HEK293 (cell line): ENCODE measurements around the gene PIGB.
A peak's percentile ranks its signal among the peaks of the same experiment; 100 is the strongest.

Experiments used
- CTCF ChIA-PET: fragments of 350-600 bp; formaldehyde crosslinking; extraction: SDS; loops from one replicate; lab custom pipeline; 2021; ENCODE audit warnings: antibody characterized with exemption; lab: Yijun Ruan, JAX
- POLR2A ChIA-PET: fragments of 300-600 bp; formaldehyde crosslinking; extraction: SDS; loops from one replicate; lab custom pipeline; 2020; ENCODE audit warnings: antibody characterized with exemption, inconsistent platforms; lab: Yijun Ruan, JAX
- H3K27ac ChIP-seq: fragments of 200-500 bp; sonication (Bioruptor generic); 2 replicates; pipeline ENCODE4 v1.5.1; 2014; ENCODE audit warnings: low read depth, low read length, control low read depth, inconsistent platforms; ENCODE audit errors: extremely low read depth
- H3K36me3 ChIP-seq, 2 experiments: fragments of 200-500 bp in 1 of 2; sonication (Bioruptor generic) in 1 of 2; 1 replicate in 1 of 2; 2 replicates in 1 of 2; pipeline ENCODE4 v1.5.1; 2014 to 2017; ENCODE audit warnings: inconsistent platforms in 2 of 2, low read length in 2 of 2; ENCODE audit not compliant: control insufficient read depth in 2 of 2, insufficient read depth in 1 of 2
- H3K4me1 ChIP-seq: fragments of 200-500 bp; sonication (Bioruptor generic); 2 replicates; pipeline ENCODE4 v1.5.1; 2014; ENCODE audit warnings: mild to moderate bottlenecking, low read length, inconsistent platforms; ENCODE audit not compliant: control insufficient read depth, insufficient read depth
- H3K4me3 ChIP-seq: 2 replicates; pipeline ENCODE4 v1.5.1; 2011; ENCODE audit warnings: low read depth, mild to moderate bottlenecking, control low read depth, low read length, moderate library complexity
- H3K9me3 ChIP-seq: fragments of 200-500 bp; sonication (Bioruptor generic); 2 replicates; pipeline ENCODE4 v1.5.1; 2014; ENCODE audit warnings: low read depth, low read length, inconsistent platforms; ENCODE audit not compliant: control insufficient read depth, insufficient read depth
- EGR2 ChIP-seq: fragments of 450-650 bp; formaldehyde crosslinking; IDR thresholded peaks from 2 replicates; pipeline ENCODE4 v1.5.1; 2016; ENCODE audit warnings: low read depth, missing biosample characterization, missing genetic modification characterization
- GFI1B ChIP-seq: fragments of 450-650 bp; formaldehyde crosslinking; IDR thresholded peaks from 2 replicates; pipeline ENCODE4 v1.5.1; 2016; ENCODE audit warnings: missing biosample characterization, missing genetic modification characterization
- GLIS1 ChIP-seq: fragments of 450-650 bp; formaldehyde crosslinking; IDR thresholded peaks from 2 replicates; pipeline ENCODE4 v1.5.1; 2016; ENCODE audit warnings: missing biosample characterization, missing genetic modification characterization
- GLIS2 ChIP-seq: fragments of 450-650 bp; formaldehyde crosslinking; IDR thresholded peaks from 2 replicates; pipeline ENCODE4 v1.5.1; 2016; ENCODE audit warnings: missing biosample characterization, missing genetic modification characterization
- KLF1 ChIP-seq: fragments of 450-650 bp; formaldehyde crosslinking; IDR thresholded peaks from 2 replicates; pipeline ENCODE4 v1.5.1; 2016; ENCODE audit warnings: missing biosample characterization, missing genetic modification characterization
- KLF7 ChIP-seq: fragments of 450-650 bp; formaldehyde crosslinking; IDR thresholded peaks from 2 replicates; pipeline ENCODE4 v1.5.1; 2016; ENCODE audit warnings: missing biosample characterization, missing genetic modification characterization, borderline replicate concordance
- PRDM1 ChIP-seq: fragments of 450-650 bp; formaldehyde crosslinking; IDR thresholded peaks from 2 replicates; pipeline ENCODE4; 2016; ENCODE audit warnings: missing biosample characterization, missing genetic modification characterization
- TRIM28 ChIP-seq: IDR thresholded peaks from 2 replicates; pipeline ENCODE4 v1.6.1; 2011; ENCODE audit warnings: low read length, control low read depth, borderline replicate concordance
- ZBTB20 ChIP-seq: fragments of 450-650 bp; formaldehyde crosslinking; IDR thresholded peaks from 2 replicates; pipeline ENCODE4 v1.5.1; 2016; ENCODE audit warnings: missing biosample characterization, missing genetic modification characterization
- ZBTB6 ChIP-seq: fragments of 450-650 bp; formaldehyde crosslinking; IDR thresholded peaks from 2 replicates; pipeline ENCODE4 v1.5.1; 2017; ENCODE audit warnings: missing biosample characterization, missing genetic modification characterization
- ZIC2 ChIP-seq: fragments of 450-650 bp; formaldehyde crosslinking; IDR thresholded peaks from 2 replicates; pipeline ENCODE4 v1.5.1; 2016; ENCODE audit warnings: missing biosample characterization, missing genetic modification characterization
- ZNF184 ChIP-seq: fragments of 450-650 bp; IDR thresholded peaks from 2 replicates; pipeline ENCODE4 v1.5.1; 2018; ENCODE audit warnings: missing biosample characterization, mild to moderate bottlenecking, missing genetic modification characterization
- ZNF19 ChIP-seq: fragments of 450-650 bp; formaldehyde crosslinking; IDR thresholded peaks from 2 replicates; pipeline ENCODE4; 2016; ENCODE audit warnings: missing biosample characterization, missing genetic modification characterization, low read depth
- ZNF2 ChIP-seq: fragments of 450-650 bp; formaldehyde crosslinking; IDR thresholded peaks from 2 replicates; pipeline ENCODE4 v1.5.1; 2016; ENCODE audit warnings: missing biosample characterization, missing genetic modification characterization
- ZNF223 ChIP-seq: fragments of 450-650 bp; formaldehyde crosslinking; IDR thresholded peaks from 2 replicates; pipeline ENCODE4 v1.5.1; 2016; ENCODE audit warnings: missing biosample characterization, missing genetic modification characterization
- ZNF266 ChIP-seq: fragments of 450-650 bp; formaldehyde crosslinking; IDR thresholded peaks from 2 replicates; pipeline ENCODE4 v1.5.1; 2016; ENCODE audit warnings: missing biosample characterization, missing genetic modification characterization, low read depth
- ZNF366 ChIP-seq: fragments of 450-650 bp; formaldehyde crosslinking; conservative IDR thresholded peaks from 2 replicates; pipeline ENCODE4 v1.5.1; 2016; ENCODE audit warnings: missing biosample characterization, missing genetic modification characterization
- ZNF404 ChIP-seq: fragments of 450-650 bp; formaldehyde crosslinking; IDR thresholded peaks from 2 replicates; pipeline ENCODE4 v1.5.1; 2017; ENCODE audit warnings: missing biosample characterization, missing genetic modification characterization
- ZNF416 ChIP-seq: fragments of 450-650 bp; formaldehyde crosslinking; IDR thresholded peaks from 2 replicates; pipeline ENCODE4 v1.5.1; 2016; ENCODE audit warnings: missing biosample characterization, missing genetic modification characterization
- ZNF426 ChIP-seq: fragments of 450-650 bp; formaldehyde crosslinking; IDR thresholded peaks from 2 replicates; pipeline ENCODE4 v1.5.1; 2017; ENCODE audit warnings: missing biosample characterization, missing genetic modification characterization, mild to moderate bottlenecking, inconsistent platforms, moderate library complexity
- ZNF514 ChIP-seq: fragments of 450-650 bp; formaldehyde crosslinking; IDR thresholded peaks from 2 replicates; pipeline ENCODE4 v1.5.1; 2016; ENCODE audit warnings: missing biosample characterization, missing genetic modification characterization
- ZNF530 ChIP-seq: fragments of 450-650 bp; formaldehyde crosslinking; IDR thresholded peaks from 2 replicates; pipeline ENCODE4 v1.5.1; 2016; ENCODE audit warnings: low read depth, missing biosample characterization, missing genetic modification characterization
- ZNF549 ChIP-seq: fragments of 450-650 bp; IDR thresholded peaks from 2 replicates; pipeline ENCODE4 v1.5.1; 2018; ENCODE audit warnings: missing biosample characterization, missing genetic modification characterization, mild to moderate bottlenecking, inconsistent platforms, moderate library complexity
- ZNF580 ChIP-seq: fragments of 450-650 bp; formaldehyde crosslinking; IDR thresholded peaks from 2 replicates; pipeline ENCODE4 v1.5.1; 2016; ENCODE audit warnings: missing biosample characterization, missing genetic modification characterization
- ZNF596 ChIP-seq: fragments of 450-650 bp; IDR thresholded peaks from 2 replicates; pipeline ENCODE4 v1.5.0; 2018; ENCODE audit warnings: missing biosample characterization, mild to moderate bottlenecking, missing genetic modification characterization, moderate library complexity
- ZNF600 ChIP-seq: fragments of 450-650 bp; formaldehyde crosslinking; IDR thresholded peaks from 2 replicates; pipeline ENCODE4 v1.5.1; 2016; ENCODE audit warnings: missing biosample characterization, missing genetic modification characterization
- ZNF610 ChIP-seq: fragments of 450-650 bp; formaldehyde crosslinking; IDR thresholded peaks from 2 replicates; pipeline ENCODE4 v1.5.1; 2016; ENCODE audit warnings: missing biosample characterization, missing genetic modification characterization, borderline replicate concordance
- ZNF621 ChIP-seq: fragments of 450-650 bp; formaldehyde crosslinking; IDR thresholded peaks from 2 replicates; pipeline ENCODE4 v1.5.1; 2017; ENCODE audit warnings: missing biosample characterization, missing genetic modification characterization
- ZNF654 ChIP-seq: fragments of 450-650 bp; formaldehyde crosslinking; IDR thresholded peaks from 2 replicates; pipeline ENCODE4 v1.5.1; 2016; ENCODE audit warnings: low read depth, missing biosample characterization, missing genetic modification characterization
- ZNF701 ChIP-seq: fragments of 450-650 bp; formaldehyde crosslinking; IDR thresholded peaks from 2 replicates; pipeline ENCODE4 v1.5.1; 2016; ENCODE audit warnings: missing biosample characterization, missing genetic modification characterization
- ZNF747 ChIP-seq: fragments of 450-650 bp; formaldehyde crosslinking; IDR thresholded peaks from 2 replicates; pipeline ENCODE4 v1.5.1; 2016; ENCODE audit warnings: missing biosample characterization, missing genetic modification characterization
- ZNF76 ChIP-seq: fragments of 450-650 bp; formaldehyde crosslinking; IDR thresholded peaks from 2 replicates; pipeline ENCODE4; 2016; ENCODE audit warnings: low read depth, missing biosample characterization, missing genetic modification characterization, borderline replicate concordance
- ZNF777 ChIP-seq: fragments of 450-650 bp; formaldehyde crosslinking; IDR thresholded peaks from 2 replicates; pipeline ENCODE4 v1.5.1; 2017; ENCODE audit warnings: missing biosample characterization, missing genetic modification characterization, borderline replicate concordance
- ZSCAN23 ChIP-seq: fragments of 450-650 bp; formaldehyde crosslinking; IDR thresholded peaks from 2 replicates; pipeline ENCODE4 v1.5.1; 2016; ENCODE audit warnings: missing biosample characterization, missing genetic modification characterization
- ZXDB ChIP-seq: fragments of 450-650 bp; formaldehyde crosslinking; IDR thresholded peaks from 2 replicates; pipeline ENCODE4 v1.5.1; 2016; ENCODE audit warnings: missing biosample characterization, missing genetic modification characterization
- TF ChIP-seq, protein P1 (sequence below): fragments of 450-650 bp; formaldehyde crosslinking; IDR thresholded peaks from 2 replicates; pipeline ENCODE4 v1.5.1; 2016; ENCODE audit warnings: missing biosample characterization, missing genetic modification characterization
- TF ChIP-seq, protein P2 (sequence below): fragments of 450-650 bp; formaldehyde crosslinking; IDR thresholded peaks from 2 replicates; pipeline ENCODE4 v1.5.1; 2017; ENCODE audit warnings: missing biosample characterization, missing genetic modification characterization

PIGB gene

GRCh38 chr15:55290528-55291057 lies 28.4 kb upstream of the PIGB start (continued):
- TF ChIP-seq KLF1 (no peak), PRDM1 (tag by site-specific recombination) (no peak), ZNF266 (tag by site-specific recombination) (no peak), ZSCAN23 (tag by site-specific recombination) (no peak), ZNF549 (tag by site-specific recombination) (no peak), KLF7 (tag by site-specific recombination) (no peak), ZNF416 (tag by site-specific recombination) (no peak), EGR2 (tag by site-specific recombination) (0 out of 2 replicates have a peak, but pooled peaks have one; percentile 44), ZNF580 (tag by site-specific recombination) (no peak), ZNF654 (tag by site-specific recombination) (peak; percentile 88), ZNF404 (tag by site-specific recombination) (no peak), ZIC2 (tag by site-specific recombination) (no peak; the same call in 1 of the 2 replicates), ZXDB (no peak), ZNF777 (tag by site-specific recombination) (no peak), ZNF747 (tag by site-specific recombination) (no peak), GLIS1 (tag by site-specific recombination) (peak; percentile 80), GFI1B (tag by site-specific recombination) (no peak), ZNF621 (no peak), ZNF2 (tag by site-specific recombination) (no peak), ZNF366 (tag by site-specific recombination) (no peak), ZNF701 (tag by site-specific recombination) (no peak), ZNF610 (tag by site-specific recombination) (no peak), ZBTB20 (tag by site-specific recombination) (no peak), ZNF596 (tag by site-specific recombination) (no peak), GLIS2 (tag by site-specific recombination) (peak; percentile 72)
- TF ChIP-seq, protein P1, sequence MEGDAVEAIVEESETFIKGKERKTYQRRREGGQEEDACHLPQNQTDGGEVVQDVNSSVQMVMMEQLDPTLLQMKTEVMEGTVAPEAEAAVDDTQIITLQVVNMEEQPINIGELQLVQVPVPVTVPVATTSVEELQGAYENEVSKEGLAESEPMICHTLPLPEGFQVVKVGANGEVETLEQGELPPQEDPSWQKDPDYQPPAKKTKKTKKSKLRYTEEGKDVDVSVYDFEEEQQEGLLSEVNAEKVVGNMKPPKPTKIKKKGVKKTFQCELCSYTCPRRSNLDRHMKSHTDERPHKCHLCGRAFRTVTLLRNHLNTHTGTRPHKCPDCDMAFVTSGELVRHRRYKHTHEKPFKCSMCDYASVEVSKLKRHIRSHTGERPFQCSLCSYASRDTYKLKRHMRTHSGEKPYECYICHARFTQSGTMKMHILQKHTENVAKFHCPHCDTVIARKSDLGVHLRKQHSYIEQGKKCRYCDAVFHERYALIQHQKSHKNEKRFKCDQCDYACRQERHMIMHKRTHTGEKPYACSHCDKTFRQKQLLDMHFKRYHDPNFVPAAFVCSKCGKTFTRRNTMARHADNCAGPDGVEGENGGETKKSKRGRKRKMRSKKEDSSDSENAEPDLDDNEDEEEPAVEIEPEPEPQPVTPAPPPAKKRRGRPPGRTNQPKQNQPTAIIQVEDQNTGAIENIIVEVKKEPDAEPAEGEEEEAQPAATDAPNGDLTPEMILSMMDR: peak; percentile 77

GRCh38 chr15:55297315-55297714 lies 21.7 kb upstream of the PIGB start:
- Histone ChIP-seq H3K4me1 (no peaks in the 10 kb centered on the region), H3K4me3 (no peak overlapping the region), H3K9me3 (no peaks in the 10 kb centered on the region), H3K27ac (no peak overlapping the region), H3K36me3 (no peaks in the 10 kb centered on the region)
- ChIA-PET CTCF (no interaction called here), POLR2A (no interaction called here)
- TF ChIP-seq, protein P2, sequence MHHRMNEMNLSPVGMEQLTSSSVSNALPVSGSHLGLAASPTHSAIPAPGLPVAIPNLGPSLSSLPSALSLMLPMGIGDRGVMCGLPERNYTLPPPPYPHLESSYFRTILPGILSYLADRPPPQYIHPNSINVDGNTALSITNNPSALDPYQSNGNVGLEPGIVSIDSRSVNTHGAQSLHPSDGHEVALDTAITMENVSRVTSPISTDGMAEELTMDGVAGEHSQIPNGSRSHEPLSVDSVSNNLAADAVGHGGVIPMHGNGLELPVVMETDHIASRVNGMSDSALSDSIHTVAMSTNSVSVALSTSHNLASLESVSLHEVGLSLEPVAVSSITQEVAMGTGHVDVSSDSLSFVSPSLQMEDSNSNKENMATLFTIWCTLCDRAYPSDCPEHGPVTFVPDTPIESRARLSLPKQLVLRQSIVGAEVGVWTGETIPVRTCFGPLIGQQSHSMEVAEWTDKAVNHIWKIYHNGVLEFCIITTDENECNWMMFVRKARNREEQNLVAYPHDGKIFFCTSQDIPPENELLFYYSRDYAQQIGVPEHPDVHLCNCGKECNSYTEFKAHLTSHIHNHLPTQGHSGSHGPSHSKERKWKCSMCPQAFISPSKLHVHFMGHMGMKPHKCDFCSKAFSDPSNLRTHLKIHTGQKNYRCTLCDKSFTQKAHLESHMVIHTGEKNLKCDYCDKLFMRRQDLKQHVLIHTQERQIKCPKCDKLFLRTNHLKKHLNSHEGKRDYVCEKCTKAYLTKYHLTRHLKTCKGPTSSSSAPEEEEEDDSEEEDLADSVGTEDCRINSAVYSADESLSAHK (tag by site-specific recombination): no peak
- TF ChIP-seq ZNF19 (no peak), ZNF549 (tag by site-specific recombination) (no peak), ZBTB6 (tag by site-specific recombination) (no peak), ZNF514 (tag by site-specific recombination) (no peak), ZNF426 (no peak), ZNF76 (tag by site-specific recombination) (no peak), TRIM28 (no peak), ZNF600 (tag by site-specific recombination) (no peak), ZNF184 (tag by site-specific recombination) (no peak), ZNF530 (tag by site-specific recombination) (no peak), ZNF223 (tag by site-specific recombination) (no peak)
